ENCODE measurements around the gene OASL.

GRCh38 chr12:121086781-121087295, 47.8 kb upstream of the OASL start:
- TF ChIP-seq CTCF (IDR thresholded peaks at IDR 0.05) (no peak), POLR2A (IDR thresholded peaks at IDR 0.05) (no peak)

Data from body of pancreas (tissue), 4 donors.